H1 (cell line): ENCODE results near the gene TAF11L2. TPM values are rescaled to one million over a fixed set of nuclear protein-coding genes. Genes with fewer than 3 reads are reported as not detected.
"Not testable (repeated sequence)": the region's sequence is repeated elsewhere in the genome, so short reads cannot be mapped to it uniquely, and the experiment has no call there.

Experiments
- CTCF ChIA-PET: fragments of 300-600 bp; sonication (Branson Sonifier 250); formaldehyde crosslinking; loops from one replicate; lab custom pipeline; 2021; ENCODE audit not compliant: partially characterized antibody; lab: Charles Lee
- POLR2A ChIA-PET: fragments of 300-600 bp; sonication (Branson Sonifier 250); formaldehyde crosslinking; loops from one replicate; lab custom pipeline; 2021; ENCODE audit warnings: inconsistent platforms; ENCODE audit not compliant: partially characterized antibody; lab: Charles Lee
- DNase-seq, 2 experiments: peaks; one replicate each; pipeline versions ENCODE4 v3.0.0 to v3.0.0-alpha.2; 2010 to 2022; ENCODE audit warnings: low spot score in 2 of 2, low read depth in 1 of 2, mixed read lengths in 1 of 2
- FAIRE-seq: peaks from 2 replicates; lab custom pipeline; 2011; peaks lifted over from hg19 to GRCh38; lab: Jason Lieb, UNC
- H2AFZ ChIP-seq: 2 replicates; pipeline ENCODE4 v1.8.1; 2012; ENCODE audit warnings: low read length, inconsistent platforms
- H2AK5ac ChIP-seq: 2 replicates; pipeline ENCODE4 v1.6.1; 2013; ENCODE audit warnings: low read depth, low read length
- H2BK120ac ChIP-seq: replicated peaks from 2 replicates; pipeline ENCODE3; 2013; ENCODE audit warnings: low read depth, low read length, inconsistent platforms
- H2BK12ac ChIP-seq: 2 replicates; pipeline ENCODE4 v1.6.1; 2013; ENCODE audit warnings: low read depth, low read length
- H2BK15ac ChIP-seq: 2 replicates; pipeline ENCODE4 v1.6.1; 2013; ENCODE audit warnings: low read length
- H2BK20ac ChIP-seq: 2 replicates; pipeline ENCODE4 v1.6.1; 2013; ENCODE audit warnings: low read length
- H2BK5ac ChIP-seq: 2 replicates; pipeline ENCODE4 v1.6.1; 2013; ENCODE audit warnings: low read depth, low read length
- H3K14ac ChIP-seq: 2 replicates; pipeline ENCODE4 v1.6.1; 2013; ENCODE audit warnings: inconsistent platforms; ENCODE audit not compliant: insufficient read length
- H3K18ac ChIP-seq: 2 replicates; pipeline ENCODE4 v1.6.1; 2013; ENCODE audit warnings: low read length; ENCODE audit errors: extremely low read depth
- H3K23ac ChIP-seq: 2 replicates; pipeline ENCODE4 v1.6.1; 2013; ENCODE audit warnings: inconsistent platforms; ENCODE audit not compliant: insufficient read length
- H3K23me2 ChIP-seq: 2 replicates; pipeline ENCODE4 v1.6.1; 2013; ENCODE audit warnings: low read depth, low read length
- H3K27ac ChIP-seq: 2 replicates; pipeline ENCODE4 v1.6.1; 2011; ENCODE audit warnings: low read depth, low read length, inconsistent platforms
- H3K27me3 ChIP-seq, 4 experiments: replicated peaks in 1 of 4; 1 replicate in 1 of 4; 2 replicates in 3 of 4; pipeline versions ENCODE4 v1.6.1 to v1.8.1; 2011 to 2013; ENCODE audit warnings: low read length in 3 of 4, mild to moderate bottlenecking in 3 of 4, inconsistent platforms in 2 of 4, mixed read lengths in 2 of 4, moderate library complexity in 1 of 4; ENCODE audit not compliant: control insufficient read depth in 3 of 4, insufficient read depth in 3 of 4; ENCODE audit errors: extremely low read depth in 1 of 4
- H3K36me3 ChIP-seq, 4 experiments: 2 replicates each; pipeline versions ENCODE4 v1.6.1 to v1.8.1; 2011 to 2013; ENCODE audit warnings: mild to moderate bottlenecking in 4 of 4, low read length in 3 of 4, moderate library complexity in 2 of 4, control low read depth in 1 of 4, inconsistent platforms in 1 of 4; ENCODE audit not compliant: insufficient read depth in 4 of 4, control insufficient read depth in 2 of 4
- H3K4ac ChIP-seq: replicated peaks from 2 replicates; pipeline ENCODE3; 2013; ENCODE audit warnings: low read length, low read depth, mixed read lengths, inconsistent platforms; ENCODE audit not compliant: insufficient read length
- H3K4me1 ChIP-seq, 4 experiments: replicated peaks in 1 of 4; 1 replicate in 1 of 4; 2 replicates in 3 of 4; pipeline versions ENCODE4 v1.6.1 to v1.8.1; 2011 to 2013; ENCODE audit warnings: low read length in 3 of 4, inconsistent platforms in 2 of 4, mixed read lengths in 1 of 4; ENCODE audit not compliant: insufficient read depth in 4 of 4, control insufficient read depth in 3 of 4
- H3K4me2 ChIP-seq, 2 experiments: 2 replicates each; pipeline versions ENCODE4 v1.6.1 to v1.8.1; 2011 to 2013; ENCODE audit warnings: low read depth in 2 of 2, low read length in 2 of 2, control low read depth in 1 of 2, inconsistent platforms in 1 of 2, mild to moderate bottlenecking in 1 of 2; ENCODE audit not compliant: insufficient read depth in 1 of 2
- H3K4me3 ChIP-seq, 4 experiments: fragments of 200-600, 300-600 bp in 1 of 4; sonication (generic), shearing (Covaris generic), sonication (Bioruptor Twin) in 1 of 4; 2 replicates each; pipeline versions ENCODE4 v1.5.1 to v1.8.1; 2011 to 2016; ENCODE audit warnings: low read length in 4 of 4, low read depth in 3 of 4, control low read depth in 2 of 4, inconsistent platforms in 2 of 4, mild to moderate bottlenecking in 2 of 4, mixed read lengths in 1 of 4, moderate library complexity in 1 of 4; ENCODE audit not compliant: insufficient read depth in 2 of 4; ENCODE audit errors: extremely low read depth in 1 of 4
- H3K56ac ChIP-seq: replicated peaks from 2 replicates; pipeline ENCODE3; 2013; ENCODE audit warnings: low read depth, mild to moderate bottlenecking, mixed read lengths, low read length, inconsistent platforms; ENCODE audit not compliant: insufficient read length
- H3K79me1 ChIP-seq: 2 replicates; pipeline ENCODE4 v1.6.1; 2013; ENCODE audit warnings: low read depth, low read length, control low read depth
- H3K79me2 ChIP-seq, 2 experiments: 2 replicates each; pipeline versions ENCODE4 v1.6.1 to v1.8.1; 2012 to 2013; ENCODE audit warnings: low read length in 2 of 2, mild to moderate bottlenecking in 2 of 2, inconsistent platforms in 1 of 2; ENCODE audit not compliant: insufficient read depth in 2 of 2, control insufficient read depth in 1 of 2
- H3K9ac ChIP-seq, 4 experiments: replicated peaks in 1 of 4; 1 replicate in 1 of 4; 2 replicates in 3 of 4; pipeline versions ENCODE4 v1.6.1 to v1.8.1; 2011 to 2013; ENCODE audit warnings: low read depth in 3 of 4, low read length in 3 of 4, control low read depth in 2 of 4, mild to moderate bottlenecking in 2 of 4, moderate library complexity in 2 of 4, inconsistent platforms in 1 of 4; ENCODE audit errors: extremely low read depth in 1 of 4
- H3K9me3 ChIP-seq, 2 experiments: 2 replicates each; pipeline versions ENCODE4 v1.6.1 to v1.8.1; 2012 to 2013; ENCODE audit warnings: mild to moderate bottlenecking in 2 of 2, moderate library complexity in 2 of 2, control low read depth in 1 of 2, inconsistent platforms in 1 of 2, low read depth in 1 of 2, low read length in 1 of 2, mixed read lengths in 1 of 2; ENCODE audit not compliant: insufficient read depth in 2 of 2
- H4K20me1 ChIP-seq, 2 experiments: replicated peaks in 1 of 2; 2 replicates each; pipeline versions ENCODE3 to v1.8.1; 2011 to 2013; ENCODE audit warnings: inconsistent platforms in 2 of 2, low read length in 2 of 2, mild to moderate bottlenecking in 1 of 2; ENCODE audit not compliant: insufficient read depth in 2 of 2, control insufficient read depth in 1 of 2
- H4K5ac ChIP-seq: 2 replicates; pipeline ENCODE4 v1.6.1; 2013; ENCODE audit warnings: low read length, low read depth, mixed read lengths, inconsistent platforms; ENCODE audit not compliant: insufficient read length
- H4K8ac ChIP-seq: 2 replicates; pipeline ENCODE4 v1.8.0; 2013; ENCODE audit warnings: mild to moderate bottlenecking, moderate library complexity, low read length, inconsistent platforms; ENCODE audit not compliant: insufficient read depth; ENCODE audit errors: extremely low read depth
- H4K91ac ChIP-seq: replicated peaks from 2 replicates; pipeline ENCODE3; 2013; ENCODE audit warnings: low read length, mixed read lengths, inconsistent platforms; ENCODE audit not compliant: insufficient read length
- WGBS, 2 experiments: shearing (Covaris generic) in 1 of 2; methylation state at CpG; one replicate each; pipeline versions ENCODE4 v1.1.6 to v1.1.7; 2013 to 2015; ENCODE audit warnings: low lambda C conversion rate in 2 of 2, mixed read lengths in 2 of 2, inconsistent platforms in 1 of 2, low coverage in 1 of 2, missing lambda C conversion rate in 1 of 2; ENCODE audit not compliant: insufficient replicate concordance in 2 of 2, insufficient coverage in 1 of 2, insufficient read length in 1 of 2; ENCODE audit errors: extremely low coverage in 1 of 2, missing lambda C conversion rate in 1 of 2; 5-methylcytosine and 5-hydroxymethylcytosine counted together
- long read RNA-seq, 2 experiments: library from RNA in 1 of 2; library from capped mRNA in 1 of 2; stranded (forward); transcript quantifications; one replicate each; pipeline ENCODE4 v2.0.0, GENCODE V29; 2021; ENCODE audit warnings: inconsistent platforms in 1 of 2
- polyA minus RNA-seq, 3 experiments: library from RNA; depleted of rRNA, polyadenylated mRNA; stranded (reverse); fragments of >200 nt; gene quantifications; 1 replicate in 2 of 3; 2 replicates in 1 of 3; pipeline ENCODE4 v1.2.3, GENCODE V29; 2011
- polyA plus RNA-seq, 7 experiments: library from polyadenylated mRNA; depleted of rRNA in 3 of 7; stranded (reverse) in 5 of 7; unstranded in 2 of 7; fragments of >200 nt in 5 of 7; fragments of 200-250 nt in 2 of 7; gene quantifications; 1 replicate in 5 of 7; 2 replicates in 1 of 7; 4 replicates in 1 of 7; pipeline versions ENCODE4 v1.2.1 to v1.2.3, GENCODE V29; 2011 to 2013; ENCODE audit warnings: missing spikeins in 2 of 7, mixed read lengths in 2 of 7
- total RNA-seq: library from RNA; stranded (reverse); fragmentation: NEBNext Ultra II Directional; extraction: Animal tissue kit (Norgen Biotek cat#: 25700); gene quantifications from 2 replicates; pipeline ENCODE4 v1.2.1, GENCODE V29; 2021

TAF11L2 gene
- not detected in 2 replicates for total RNA-seq
- polyA plus RNA-seq (2011; rRNA removed), result not detected in 2 replicates
- polyA plus RNA-seq (2011; cell fraction: cytosol; rRNA removed), result not detected
- not detected for polyA plus RNA-seq (2011; cell fraction: nucleus; rRNA removed)
- polyA plus RNA-seq (2012, experiment 1 of 2), result not detected in 4 replicates
- polyA plus RNA-seq (2012, experiment 2 of 2), result not detected
- not detected for polyA plus RNA-seq (2013, experiment 1 of 2)
- polyA plus RNA-seq (2013, experiment 2 of 2), result not detected
- polyA minus RNA-seq (2011; rRNA and poly(A)+ RNA removed), result not detected in 2 replicates
- not detected for polyA minus RNA-seq (2011; cell fraction: cytosol; rRNA and poly(A)+ RNA removed)
- polyA minus RNA-seq (2011; cell fraction: nucleus; rRNA and poly(A)+ RNA removed), result not detected
- long read RNA-seq, experiment 1, result 0 reads
- long read RNA-seq, experiment 2, result 0 reads

GRCh38 chr5:17497931-17498330, at the start of gene TAF11L2:
TSS of gene TAF11L2 (plus strand) at chr5:17498231.
- H3K79me2 ChIP-seq, H3K4me1 ChIP-seq, H3K4me2 ChIP-seq, H2BK15ac ChIP-seq, H3K56ac ChIP-seq, CTCF ChIA-PET, H3K79me1 ChIP-seq, H3K4ac ChIP-seq, H3K4me3 ChIP-seq, DNase-seq, H3K23me2 ChIP-seq, H3K14ac ChIP-seq, H2AFZ ChIP-seq, H3K18ac ChIP-seq, H4K20me1 ChIP-seq, H3K27me3 ChIP-seq, H4K91ac ChIP-seq, H3K23ac ChIP-seq, H4K5ac ChIP-seq, H2BK120ac ChIP-seq, H3K9me3 ChIP-seq, H4K8ac ChIP-seq, H3K27ac ChIP-seq, H2BK12ac ChIP-seq, FAIRE-seq, H2BK5ac ChIP-seq, H2BK20ac ChIP-seq, H3K9ac ChIP-seq, H3K36me3 ChIP-seq, H2AK5ac ChIP-seq, POLR2A ChIA-PET: not testable (repeated sequence)
- WGBS, 2 experiments, result 92% methylated on average over 8 of the region's 8 CpGs; no CpG with 5 or more reads in 1 of the 2 experiments
